ENCODE measurements around the gene XRCC6.

DNA sequence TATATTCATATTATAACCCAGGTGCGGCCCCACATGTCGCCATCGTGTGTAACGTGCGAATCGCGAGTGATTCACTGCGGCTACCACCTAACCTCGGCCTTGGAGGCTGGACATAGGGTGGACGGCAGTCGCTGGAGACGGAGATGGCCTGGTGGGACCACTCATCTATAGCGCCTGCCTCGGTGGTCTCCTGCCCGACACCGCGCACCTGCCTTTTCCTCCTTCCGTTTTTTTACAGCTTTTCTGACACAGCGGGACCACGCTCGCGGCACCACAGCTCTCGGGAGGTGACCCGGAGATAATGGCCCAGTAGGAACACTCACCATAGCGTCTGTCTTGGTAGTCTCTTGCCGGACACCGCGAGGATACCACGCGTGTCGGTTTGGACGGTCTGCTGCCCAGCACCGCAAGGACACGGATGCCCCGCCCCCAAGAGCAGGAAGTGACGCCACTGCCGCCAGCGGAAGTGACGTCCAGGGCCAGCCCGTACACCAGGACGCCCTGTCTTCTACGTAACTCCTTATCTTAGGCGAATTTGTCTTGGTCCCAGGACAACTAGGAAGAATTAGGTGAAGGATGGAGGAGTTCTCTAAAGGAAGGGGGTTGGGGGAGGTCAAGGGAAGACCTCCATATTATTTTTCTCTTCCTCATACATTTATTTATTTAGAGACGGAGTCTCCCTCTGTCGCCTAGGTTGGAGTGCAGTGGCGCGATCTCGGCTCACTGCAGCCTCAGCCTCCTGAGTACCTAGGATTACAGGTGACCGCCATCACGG lies 61.1 kb downstream of the XRCC6 start:
- TF ChIP-seq, protein P1, sequence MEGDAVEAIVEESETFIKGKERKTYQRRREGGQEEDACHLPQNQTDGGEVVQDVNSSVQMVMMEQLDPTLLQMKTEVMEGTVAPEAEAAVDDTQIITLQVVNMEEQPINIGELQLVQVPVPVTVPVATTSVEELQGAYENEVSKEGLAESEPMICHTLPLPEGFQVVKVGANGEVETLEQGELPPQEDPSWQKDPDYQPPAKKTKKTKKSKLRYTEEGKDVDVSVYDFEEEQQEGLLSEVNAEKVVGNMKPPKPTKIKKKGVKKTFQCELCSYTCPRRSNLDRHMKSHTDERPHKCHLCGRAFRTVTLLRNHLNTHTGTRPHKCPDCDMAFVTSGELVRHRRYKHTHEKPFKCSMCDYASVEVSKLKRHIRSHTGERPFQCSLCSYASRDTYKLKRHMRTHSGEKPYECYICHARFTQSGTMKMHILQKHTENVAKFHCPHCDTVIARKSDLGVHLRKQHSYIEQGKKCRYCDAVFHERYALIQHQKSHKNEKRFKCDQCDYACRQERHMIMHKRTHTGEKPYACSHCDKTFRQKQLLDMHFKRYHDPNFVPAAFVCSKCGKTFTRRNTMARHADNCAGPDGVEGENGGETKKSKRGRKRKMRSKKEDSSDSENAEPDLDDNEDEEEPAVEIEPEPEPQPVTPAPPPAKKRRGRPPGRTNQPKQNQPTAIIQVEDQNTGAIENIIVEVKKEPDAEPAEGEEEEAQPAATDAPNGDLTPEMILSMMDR (IDR thresholded peaks at IDR 0.05): no peak
- no peak for TF ChIP-seq ZFX (IDR thresholded peaks at IDR 0.05; ENCODE audit: borderline replicate concordance)

Measured in 22Rv1 (cell line).